IMR-90 (cell line): ENCODE data around the gene DSE. TPM values are rescaled to one million over a fixed set of nuclear protein-coding genes. Genes with fewer than 3 reads are reported as not detected.

Experiments used
- ATAC-seq: fragments of 200-7000 bp; cut with Tn5 transposase; 2 replicates; pipeline ENCODE4 v1.9.1; 2020; ENCODE audit warnings: low read depth, mild to moderate bottlenecking, moderate library complexity
- BruUV-seq: library from RNA; stranded (reverse); fragments of 400-500 nt; replicated peaks from 2 replicates; lab custom pipeline; 2021; lab: Mats Ljungman, UMichigan
- CTCF ChIA-PET: fragments of 300-600 bp; formaldehyde crosslinking; extraction: SDS; loops from one replicate; lab custom pipeline; 2021; ENCODE audit warnings: antibody characterized with exemption; lab: Yijun Ruan, JAX
- POLR2A ChIA-PET: fragments of 300-600 bp; sonication (Branson Sonifier 250); formaldehyde crosslinking; loops from one replicate; lab custom pipeline; 2022; ENCODE audit warnings: antibody characterized with exemption; ENCODE audit not compliant: unreplicated experiment; lab: Charles Lee
- DNase-seq: peaks from one replicate; pipeline ENCODE4 v3.0.0; 2013
- H2AFZ ChIP-seq: replicated peaks from 2 replicates; pipeline ENCODE3; 2013; ENCODE audit warnings: low read length, mild to moderate bottlenecking; ENCODE audit not compliant: poor library complexity
- H2AK5ac ChIP-seq: 2 replicates; pipeline ENCODE4 v1.6.1; 2013; ENCODE audit warnings: low read depth, low read length, inconsistent platforms
- H2AK9ac ChIP-seq: replicated peaks from 2 replicates; pipeline ENCODE3; 2013; ENCODE audit warnings: mild to moderate bottlenecking, low read depth, low read length, moderate library complexity; ENCODE audit not compliant: poor library complexity
- H2BK120ac ChIP-seq: 2 replicates; pipeline ENCODE4 v1.6.1; 2013; ENCODE audit warnings: low read depth, low read length, inconsistent platforms
- H2BK15ac ChIP-seq: 3 replicates; pipeline ENCODE4 v1.6.1; 2013; ENCODE audit warnings: low read depth, low read length, inconsistent platforms
- H2BK20ac ChIP-seq: 2 replicates; pipeline ENCODE4 v1.6.1; 2013; ENCODE audit warnings: low read depth, mild to moderate bottlenecking, inconsistent platforms, low read length, moderate library complexity
- H2BK5ac ChIP-seq: 2 replicates; pipeline ENCODE4 v1.6.1; 2013; ENCODE audit warnings: mild to moderate bottlenecking, low read depth, low read length, inconsistent platforms; ENCODE audit not compliant: poor library complexity, severe bottlenecking
- H3K14ac ChIP-seq: replicated peaks from 2 replicates; pipeline ENCODE4 v1.6.1; 2013; ENCODE audit warnings: low read depth, low read length, inconsistent platforms
- H3K18ac ChIP-seq: 2 replicates; pipeline ENCODE4 v1.6.1; 2013; ENCODE audit warnings: low read depth, low read length, control low read depth
- H3K23ac ChIP-seq: 2 replicates; pipeline ENCODE4 v1.6.1; 2013; ENCODE audit warnings: low read depth, low read length, inconsistent platforms
- H3K27ac ChIP-seq: 2 replicates; pipeline ENCODE4 v1.5.1; 2013; ENCODE audit warnings: mild to moderate bottlenecking, control low read depth, low read length; ENCODE audit not compliant: insufficient read depth
- H3K27me3 ChIP-seq: 2 replicates; pipeline ENCODE4 v1.6.1; 2013; ENCODE audit warnings: low read length; ENCODE audit not compliant: control insufficient read depth, insufficient read depth
- H3K36me3 ChIP-seq: 2 replicates; pipeline ENCODE4 v1.6.1; 2013; ENCODE audit warnings: low read length, mixed read lengths; ENCODE audit not compliant: control insufficient read depth, insufficient read depth
- H3K4ac ChIP-seq: 2 replicates; pipeline ENCODE4 v1.6.1; 2013; ENCODE audit warnings: low read depth, low read length, inconsistent platforms
- H3K4me1 ChIP-seq: 2 replicates; pipeline ENCODE4 v1.6.1; 2013; ENCODE audit warnings: low read length, mixed read lengths; ENCODE audit not compliant: control insufficient read depth, insufficient read depth
- H3K4me2 ChIP-seq: 2 replicates; pipeline ENCODE4 v1.6.1; 2013; ENCODE audit warnings: low read depth, mild to moderate bottlenecking, control low read depth, low read length, moderate library complexity
- H3K4me3 ChIP-seq: 2 replicates; pipeline ENCODE4 v1.5.1; 2013; ENCODE audit warnings: low read depth, mild to moderate bottlenecking, control low read depth, low read length, moderate library complexity; ENCODE audit not compliant: insufficient read depth
- H3K56ac ChIP-seq: 2 replicates; pipeline ENCODE4 v1.6.1; 2013; ENCODE audit warnings: low read length, inconsistent platforms; ENCODE audit not compliant: insufficient read depth; ENCODE audit errors: extremely low read depth
- H3K79me1 ChIP-seq, 2 experiments: 2 replicates each; pipeline ENCODE4 v1.6.1; 2013; ENCODE audit warnings: low read length in 2 of 2, inconsistent platforms in 1 of 2, low read depth in 1 of 2
- H3K9ac ChIP-seq: 2 replicates; pipeline ENCODE4 v1.6.1; 2013; ENCODE audit warnings: low read depth, low read length, control low read depth
- H3K9me1 ChIP-seq: 2 replicates; pipeline ENCODE4 v1.6.1; 2013; ENCODE audit warnings: low read length, inconsistent platforms; ENCODE audit not compliant: insufficient read depth
- H3K9me3 ChIP-seq: 2 replicates; pipeline ENCODE4 v1.6.1; 2013; ENCODE audit warnings: low read length; ENCODE audit not compliant: control insufficient read depth, insufficient read depth
- H4K20me1 ChIP-seq: 2 replicates; pipeline ENCODE4 v1.6.1; 2013; ENCODE audit warnings: low read length, inconsistent platforms; ENCODE audit not compliant: insufficient read depth
- H4K5ac ChIP-seq: 2 replicates; pipeline ENCODE4 v1.6.1; 2013; ENCODE audit warnings: mild to moderate bottlenecking, low read depth, low read length, control low read depth
- H4K8ac ChIP-seq, 2 experiments: 2 replicates each; pipeline ENCODE4 v1.6.1; 2013; ENCODE audit warnings: low read depth in 2 of 2, low read length in 2 of 2, control low read depth in 1 of 2, inconsistent platforms in 1 of 2
- H4K91ac ChIP-seq: 2 replicates; pipeline ENCODE4 v1.6.1; 2013; ENCODE audit warnings: low read depth, low read length, inconsistent platforms; ENCODE audit not compliant: insufficient read depth
- CHD1 ChIP-seq: IDR thresholded peaks from 2 replicates; pipeline ENCODE4 v1.6.1; 2012; ENCODE audit warnings: low read depth, low read length, improper control_type of control experiment
- POLR2A ChIP-seq: IDR thresholded peaks from 2 replicates; pipeline ENCODE4 v1.6.1; 2012; ENCODE audit warnings: mild to moderate bottlenecking, low read depth, low read length
- SMC3 ChIP-seq: fragments of 150-350 bp; IDR thresholded peaks from 2 replicates; pipeline ENCODE4 v1.6.1; 2016; ENCODE audit warnings: low read depth, mild to moderate bottlenecking, antibody characterized with exemption, low read length, moderate library complexity
- WGBS, 2 experiments: methylation state at CpG; one replicate each; pipeline versions ENCODE4 v1.1.5 to v1.1.7; 2013; ENCODE audit warnings: missing lambda C conversion rate in 2 of 2; ENCODE audit not compliant: insufficient read length in 1 of 2; ENCODE audit errors: extremely low coverage in 2 of 2; 5-methylcytosine and 5-hydroxymethylcytosine counted together
- dilution Hi-C: fragments of 300-500 bp; cut with HindIII; formaldehyde crosslinking; loops from one replicate; pipeline ENCODE4 v1.14.3; 2018; ENCODE audit warnings: low sequenced_read_pairs; ENCODE audit not compliant: unreplicated experiment
- in situ Hi-C: fragments of 300-500 bp; cut with MboI; formaldehyde crosslinking; loops from 3 replicates; pipeline ENCODE4 v1.14.3; 2019; ENCODE audit warnings: low sequenced_read_pairs, inconsistent platforms, mixed read lengths
- intact Hi-C: fragments of 100-400 bp; cut with micrococcal nuclease; formaldehyde crosslinking; loops from 2 replicates; pipeline ENCODE4 v1.10.0; 2022
- polyA plus RNA-seq, 3 experiments: library from polyadenylated mRNA; depleted of rRNA; stranded (reverse); fragments of >200 nt; gene quantifications; 2 replicates each; pipeline ENCODE4 v1.2.3, GENCODE V29; 2012; ENCODE audit warnings: low replicate concordance in 1 of 3
- total RNA-seq: library from RNA; depleted of rRNA; stranded (reverse); fragments of >200 nt; gene quantifications from 2 replicates; pipeline ENCODE4 v1.2.3, GENCODE V29; 2012

DSE gene
- total and polyA plus RNA-seq, 2 of the 4 experiments (the other 2 are of a cell fraction): 48.0 to 154 TPM

DNA sequence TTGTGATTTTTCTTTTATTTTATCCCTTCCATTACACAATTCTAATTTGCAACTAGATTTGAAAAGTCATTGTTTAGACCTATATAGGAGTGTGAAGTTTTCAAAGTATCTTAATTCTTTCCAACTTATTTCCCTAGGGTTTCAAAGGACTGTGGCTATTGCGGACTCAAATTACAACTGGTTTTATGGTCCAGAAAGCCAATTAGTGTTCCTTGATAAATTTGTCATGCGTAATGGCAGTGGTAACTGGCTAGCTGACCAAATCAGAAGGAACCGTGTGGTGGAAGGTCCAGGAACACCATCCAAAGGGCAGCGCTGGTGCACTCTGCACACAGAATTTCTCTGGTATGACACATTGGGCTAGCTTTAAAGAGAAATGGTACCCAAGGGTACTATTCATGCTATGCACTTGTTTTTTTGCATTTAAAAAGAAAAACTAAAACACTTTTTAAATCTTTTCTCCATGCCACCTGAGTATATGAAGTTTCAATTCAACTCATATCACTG, 62.5 kb downstream of the DSE start:
- Histone ChIP-seq H3K9me3 (no peaks in the 10 kb centered on the region), H3K4me2 (no peak overlapping the region), H3K9me1 (peaks cover 8% of the 10 kb centered on the region; the same call in 1 of the 2 replicates), H3K4ac (no peak overlapping the region), H4K5ac (no peak overlapping the region), H3K56ac (no peak overlapping the region), H2BK20ac (no peak overlapping the region), H2AFZ (no peak overlapping the region), H3K4me1 (no peaks in the 10 kb centered on the region), H3K23ac (no peak overlapping the region), H3K27ac (no peak overlapping the region), H3K14ac (no peak overlapping the region), H3K27me3 (no peaks in the 10 kb centered on the region), H3K36me3 (peaks cover 25% of the 10 kb centered on the region), H3K9ac (no peak overlapping the region), H2AK5ac (no peak overlapping the region), H2BK120ac (no peak overlapping the region), H2BK5ac (no peak overlapping the region), H2BK15ac (no peak overlapping the region; the same call in 2 of the 3 replicates), H2AK9ac (no peak overlapping the region), H4K8ac (no peak overlapping the region), H4K91ac (no peak overlapping the region), H4K20me1 (no peaks in the 10 kb centered on the region), H3K4me3 (no peak overlapping the region), H3K18ac (no peak overlapping the region), H3K79me1 (peaks cover 15 to 19% of the 10 kb centered on the region in 2 experiments; a peak in 3 of 4 replicates)
- 80% methylated on average over 2 of the region's 4 CpGs; no CpG with 5 or more reads in 1 of the 2 experiments for WGBS, 2 experiments
- in situ Hi-C loops (loop anchor here (25.0 kb wide), 1 partner anchor 146 kb away; the partner anchor contains the start of gene TSPYL1), dilution Hi-C loops (no loop called here), intact Hi-C loops (no loop called here)
- TF ChIP-seq SMC3 (no peak), CHD1 (no peak), POLR2A (no peak)
- ATAC-seq: no peak
- ChIA-PET POLR2A (no interaction called here), CTCF (interaction anchor here (0.7 to 1.0 kb wide), 2 partner anchors 14 to 136 kb away, joined by 3 read pairs; no protein-coding TSS in a partner anchor)
- BruUV-seq: no TSS peak
- no peak for DNase-seq
